ENCODE data around the gene UNC93B1. TPM values are rescaled to one million over a fixed set of nuclear protein-coding genes. Genes with fewer than 3 reads are reported as not detected.
A peak's percentile ranks its signal among the peaks of the same experiment; 100 is the strongest.

Gene UNC93B1
- total RNA-seq, 8 experiments from 2014 or later = 2.1 to 17.3 (median 6.3) TPM

GRCh38 chr11:68044145-68044813 lies 40.4 kb upstream of the UNC93B1 start:
- Histone ChIP-seq H3K27ac (peak overlapping the region; percentile 31 to 89), H3K4me3 (no peak overlapping the region), H3K4me1 (replicated peaks in 1 of 2) (peaks cover 14 to 31% of the 10 kb centered on the region in 2 donors)
- in situ Hi-C loops (cut with MboI; ENCODE audit: low pct_unique_long_range_greater_than_20kb in 2 of 9, low sequenced_read_pairs in 9 of 9, unreplicated experiment in 9 of 9) = no loop called here
- peak in 5 of 8 experiments; percentile 1 to 15 (median 11) for ATAC-seq (replicated peaks in 6 of 8)
- 80 to 95% methylated on average over 3 to 7 of the region's 24 CpGs; no CpG with 5 or more reads in 8 of the 10 experiments for WGBS, 10 experiments

GRCh38 chr11:68043349-68044144 lies 39.6 kb upstream of the UNC93B1 start:
- ATAC-seq (replicated peaks in 6 of 8) = peak; percentile 51 to 89 (median 82)
- Histone ChIP-seq H3K27ac (peak overlapping the region; percentile 31 to 89), H3K4me1 (replicated peaks in 1 of 2) (peaks cover 14 to 32% of the 10 kb centered on the region in 2 donors), H3K4me3 (no peak overlapping the region)
- WGBS, 10 experiments = 20 to 73% methylated on average over 3 to 5 of the region's 36 CpGs; no CpG with 5 or more reads in 8 of the 10 experiments
- in situ Hi-C loops (cut with MboI; ENCODE audit: low pct_unique_long_range_greater_than_20kb in 2 of 9, low sequenced_read_pairs in 9 of 9, unreplicated experiment in 9 of 9) = no loop called here

GRCh38 chr11:68043029-68043348 lies 39.1 kb upstream of the UNC93B1 start:
- in situ Hi-C loops (cut with MboI; ENCODE audit: low pct_unique_long_range_greater_than_20kb in 2 of 9, low sequenced_read_pairs in 9 of 9, unreplicated experiment in 9 of 9) = no loop called here

GRCh38 chr11:68042219-68043028 lies 38.5 kb upstream of the UNC93B1 start:
- ATAC-seq (replicated peaks in 6 of 8) = peak in 1 of 8 experiments; percentile 0
- in situ Hi-C loops (cut with MboI; ENCODE audit: low pct_unique_long_range_greater_than_20kb in 2 of 9, low sequenced_read_pairs in 9 of 9, unreplicated experiment in 9 of 9) = no loop called here
- 70 to 83% (median 78%) methylated on average over 2 to 9 of the region's 27 CpGs; no CpG with 5 or more reads in 5 of the 10 experiments for WGBS, 10 experiments
- Histone ChIP-seq H3K4me3 (no peak overlapping the region), H3K4me1 (replicated peaks in 1 of 2) (peaks cover 18 to 39% of the 10 kb centered on the region in 2 donors), H3K27ac (peak overlapping the region in 1 of 2 donors; percentile 89)

More at GRCh38 chr11:68043029-68043348, 39.1 kb upstream of the UNC93B1 start:
- peaks cover 17 to 38% of the 10 kb centered on the region in 2 donors for H3K4me1 ChIP-seq (replicated peaks in 1 of 2)
- ATAC-seq (replicated peaks in 6 of 8) = peak in 7 of 8 experiments; percentile 2 to 30 (median 20)
- H3K4me3 ChIP-seq = no peak overlapping the region
- WGBS, 10 experiments = 34 to 78% methylated on average over 3 to 4 of the region's 8 CpGs; no CpG with 5 or more reads in 8 of the 10 experiments
- peak overlapping the region; percentile 31 to 89 for H3K27ac ChIP-seq

- Histone ChIP-seq H3K27ac (no peak overlapping the region), H3K4me3 (no peak overlapping the region), H3K4me1 (replicated peaks in 1 of 2) (peaks cover 18 to 39% of the 10 kb centered on the region in 2 donors)
- 80 to 100% methylated on average over 1 to 4 of the region's 12 CpGs; no CpG with 5 or more reads in 8 of the 10 experiments for WGBS, 10 experiments
- ATAC-seq (replicated peaks in 6 of 8) = no peak
- in situ Hi-C loops (cut with MboI; ENCODE audit: low pct_unique_long_range_greater_than_20kb in 2 of 9, low sequenced_read_pairs in 9 of 9, unreplicated experiment in 9 of 9) = no loop called here
Measured at GRCh38 chr11:68041617-68042218, 37.8 kb upstream of the UNC93B1 start.

GRCh38 chr11:68040957-68041591 lies 37.2 kb upstream of the UNC93B1 start:
- in situ Hi-C loops (cut with MboI; ENCODE audit: low pct_unique_long_range_greater_than_20kb in 2 of 9, low sequenced_read_pairs in 9 of 9, unreplicated experiment in 9 of 9) = no loop called here
- Histone ChIP-seq H3K4me3 (no peak overlapping the region), H3K27ac (no peak overlapping the region), H3K4me1 (replicated peaks in 1 of 2) (peaks cover 18 to 39% of the 10 kb centered on the region in 2 donors)
- no peak for ATAC-seq (replicated peaks in 6 of 8)
- 90 to 100% methylated on average over 2 of the region's 23 CpGs; no CpG with 5 or more reads in 8 of the 10 experiments for WGBS, 10 experiments

GRCh38 chr11:68040101-68040956 lies 36.4 kb upstream of the UNC93B1 start:
- H3K27ac ChIP-seq = peak overlapping the region in 1 of 2 donors; percentile 51
- peak in 2 of 8 experiments; percentile 4 to 17 for ATAC-seq (replicated peaks in 6 of 8)
- 0 to 100% (median 28%) methylated on average over 1 to 4 of the region's 22 CpGs; no CpG with 5 or more reads in 6 of the 10 experiments for WGBS, 10 experiments
- peaks cover 18 to 39% of the 10 kb centered on the region in 2 donors for H3K4me1 ChIP-seq (replicated peaks in 1 of 2)
- no peak overlapping the region for H3K4me3 ChIP-seq
- in situ Hi-C loops (cut with MboI; ENCODE audit: low pct_unique_long_range_greater_than_20kb in 2 of 9, low sequenced_read_pairs in 9 of 9, unreplicated experiment in 9 of 9) = no loop called here

GRCh38 chr11:68039526-68040086 lies 35.7 kb upstream of the UNC93B1 start:
- Histone ChIP-seq H3K4me1 (replicated peaks in 1 of 2) (peaks cover 18 to 39% of the 10 kb centered on the region in 2 donors), H3K4me3 (no peak overlapping the region), H3K27ac (no peak overlapping the region)
- in situ Hi-C loops (cut with MboI; ENCODE audit: low pct_unique_long_range_greater_than_20kb in 2 of 9, low sequenced_read_pairs in 9 of 9, unreplicated experiment in 9 of 9) = no loop called here
- no peak for ATAC-seq (replicated peaks in 6 of 8)
- no CpG with 5 or more reads among the region's 10 CpGs for WGBS, 10 experiments

GRCh38 chr11:68038718-68039525 lies 35.0 kb upstream of the UNC93B1 start, which contains the start of gene TCIRG1:
Gene TCIRG1, plus strand, starts transcription at chr11:68039025. Its CDS starts 2,247 bp downstream, at chr11:68041272.
- peak in 7 of 8 experiments; percentile 4 to 82 (median 31) for ATAC-seq (replicated peaks in 6 of 8)
- Histone ChIP-seq H3K4me1 (replicated peaks in 1 of 2) (peaks cover 16 to 33% of the 10 kb centered on the region in 2 donors), H3K4me3 (no peak within 1 kb of the TSS), H3K27ac (no peak within 1 kb of the TSS)
- 0 to 65% (median 20%) methylated on average over 1 to 4 of the region's 51 CpGs; no CpG with 5 or more reads in 7 of the 10 experiments for WGBS, 10 experiments
- in situ Hi-C loops (cut with MboI; ENCODE audit: low pct_unique_long_range_greater_than_20kb in 2 of 9, low sequenced_read_pairs in 9 of 9, unreplicated experiment in 9 of 9) = no loop called here

GRCh38 chr11:68038226-68038717 lies 34.4 kb upstream of the UNC93B1 start:
- 29 to 40% methylated on average over 2 to 5 of the region's 13 CpGs; no CpG with 5 or more reads in 8 of the 10 experiments for WGBS, 10 experiments
- peaks cover 9 to 27% of the 10 kb centered on the region in 2 donors for H3K4me1 ChIP-seq (replicated peaks in 1 of 2)
- ATAC-seq (replicated peaks in 6 of 8) = peak in 3 of 8 experiments; percentile 13 to 46 (median 17)
- no peak overlapping the region for H3K27ac ChIP-seq
- in situ Hi-C loops (cut with MboI; ENCODE audit: low pct_unique_long_range_greater_than_20kb in 2 of 9, low sequenced_read_pairs in 9 of 9, unreplicated experiment in 9 of 9) = no loop called here
- H3K4me3 ChIP-seq = no peak overlapping the region
